ENCODE data around the gene PAM. TPM values are rescaled to one million over a fixed set of nuclear protein-coding genes. Genes with fewer than 3 reads are reported as not detected.

PAM gene
- polyA plus RNA-seq, 1 donor from 2014 or later: 363 TPM

DNA sequence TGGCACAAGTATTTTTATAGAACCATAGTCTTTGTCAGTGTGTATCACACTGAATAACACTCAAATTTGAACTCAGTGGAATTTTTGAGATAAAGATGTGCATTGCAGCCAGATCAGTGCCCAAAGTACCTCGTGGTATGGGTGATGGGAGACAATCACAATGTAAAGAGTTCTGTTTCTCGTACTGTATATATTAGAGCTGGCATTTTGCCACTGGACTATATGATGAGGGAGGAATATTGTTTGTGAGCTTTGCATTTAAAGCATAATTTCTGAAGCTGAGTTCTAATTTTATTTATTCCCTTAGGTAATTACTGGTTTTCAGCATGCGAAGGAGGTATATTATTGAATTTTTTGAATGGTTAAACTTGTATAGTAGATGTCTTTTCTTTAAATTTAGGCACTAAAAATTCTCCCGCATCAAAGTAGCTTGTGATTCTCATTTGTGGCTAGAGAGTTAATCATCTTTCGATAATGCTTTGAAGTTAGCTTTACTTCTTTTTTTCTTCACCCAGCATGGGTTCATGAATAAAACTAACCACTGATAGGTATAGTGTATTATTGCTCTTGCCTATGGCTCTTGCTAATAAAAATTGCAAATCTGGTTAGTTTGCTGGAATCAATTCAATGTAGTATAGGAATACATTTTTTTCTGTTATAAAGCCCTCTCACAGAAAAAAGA, 43.1 kb downstream of the PAM start:
- Histone ChIP-seq H3F3A (ENCODE audit: insufficient read depth, low read length, poor library complexity, severe bottlenecking) (no peaks in the 10 kb centered on the region), H2AFZ (ENCODE audit: low read depth, low read length) (no peak overlapping the region), H3K9ac (ENCODE audit: low read length) (no peak overlapping the region), H3K9me3 (ENCODE audit: low read length) (no peaks in the 10 kb centered on the region), H3K9me2 (ENCODE audit: insufficient read depth, low read length) (no peaks in the 10 kb centered on the region), H3K27me3 (ENCODE audit: insufficient read depth, low read depth, low read length) (no peaks in the 10 kb centered on the region), H4K20me1 (ENCODE audit: insufficient read depth) (no peaks in the 10 kb centered on the region), H3K79me2 (replicated peaks; ENCODE audit: insufficient read depth, low read length) (peaks cover 3% of the 10 kb centered on the region), H3K4me3 (ENCODE audit: low read length) (no peak overlapping the region), H3K4me2 (ENCODE audit: low read length) (no peak overlapping the region), H3K36me3 (ENCODE audit: insufficient read depth, low read length) (no peaks in the 10 kb centered on the region), H3K27ac (ENCODE audit: low read length) (peak overlapping the region; percentile 30)
- TF ChIP-seq POLR2AphosphoS5 (IDR thresholded peaks at IDR 0.05) (no peak), SMC3 (conservative IDR thresholded peaks at IDR 0.05; ENCODE audit: poor library complexity) (no peak)
- TF ChIP-seq, protein P1, sequence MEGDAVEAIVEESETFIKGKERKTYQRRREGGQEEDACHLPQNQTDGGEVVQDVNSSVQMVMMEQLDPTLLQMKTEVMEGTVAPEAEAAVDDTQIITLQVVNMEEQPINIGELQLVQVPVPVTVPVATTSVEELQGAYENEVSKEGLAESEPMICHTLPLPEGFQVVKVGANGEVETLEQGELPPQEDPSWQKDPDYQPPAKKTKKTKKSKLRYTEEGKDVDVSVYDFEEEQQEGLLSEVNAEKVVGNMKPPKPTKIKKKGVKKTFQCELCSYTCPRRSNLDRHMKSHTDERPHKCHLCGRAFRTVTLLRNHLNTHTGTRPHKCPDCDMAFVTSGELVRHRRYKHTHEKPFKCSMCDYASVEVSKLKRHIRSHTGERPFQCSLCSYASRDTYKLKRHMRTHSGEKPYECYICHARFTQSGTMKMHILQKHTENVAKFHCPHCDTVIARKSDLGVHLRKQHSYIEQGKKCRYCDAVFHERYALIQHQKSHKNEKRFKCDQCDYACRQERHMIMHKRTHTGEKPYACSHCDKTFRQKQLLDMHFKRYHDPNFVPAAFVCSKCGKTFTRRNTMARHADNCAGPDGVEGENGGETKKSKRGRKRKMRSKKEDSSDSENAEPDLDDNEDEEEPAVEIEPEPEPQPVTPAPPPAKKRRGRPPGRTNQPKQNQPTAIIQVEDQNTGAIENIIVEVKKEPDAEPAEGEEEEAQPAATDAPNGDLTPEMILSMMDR (IDR thresholded peaks at IDR 0.05; ENCODE audit: poor library complexity, severe bottlenecking): no peak

DNA sequence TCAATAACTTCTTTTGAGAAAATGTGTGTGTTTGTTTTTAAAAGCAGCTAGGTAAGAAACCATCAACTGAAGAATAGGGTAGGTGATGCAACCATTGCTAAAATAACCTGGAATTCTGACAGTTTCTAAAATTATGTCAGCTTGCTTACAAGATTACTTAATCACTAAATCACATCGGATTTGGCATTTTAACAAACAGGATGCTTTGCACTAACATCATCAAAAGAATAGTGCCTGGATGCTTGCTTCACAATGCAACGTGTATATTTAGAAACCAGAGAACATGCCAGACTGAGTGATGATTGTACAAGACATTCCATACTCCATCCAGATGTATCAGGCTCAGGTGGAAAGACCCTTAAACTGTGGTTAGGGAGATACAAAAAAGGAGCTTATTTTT, 43.9 kb downstream of the PAM start:
- H3K4me3 ChIP-seq (ENCODE audit: low read length): no peak overlapping the region
- no peak for TF ChIP-seq TAF1 (IDR thresholded peaks at IDR 0.05; ENCODE audit: low read depth)
- no peak for TF ChIP-seq MXI1 (conservative IDR thresholded peaks at IDR 0.05; ENCODE audit: poor library complexity, severe bottlenecking)
- TF ChIP-seq, protein P1 (IDR thresholded peaks at IDR 0.05; ENCODE audit: poor library complexity, severe bottlenecking): no peak
- TF ChIP-seq, protein P2, sequence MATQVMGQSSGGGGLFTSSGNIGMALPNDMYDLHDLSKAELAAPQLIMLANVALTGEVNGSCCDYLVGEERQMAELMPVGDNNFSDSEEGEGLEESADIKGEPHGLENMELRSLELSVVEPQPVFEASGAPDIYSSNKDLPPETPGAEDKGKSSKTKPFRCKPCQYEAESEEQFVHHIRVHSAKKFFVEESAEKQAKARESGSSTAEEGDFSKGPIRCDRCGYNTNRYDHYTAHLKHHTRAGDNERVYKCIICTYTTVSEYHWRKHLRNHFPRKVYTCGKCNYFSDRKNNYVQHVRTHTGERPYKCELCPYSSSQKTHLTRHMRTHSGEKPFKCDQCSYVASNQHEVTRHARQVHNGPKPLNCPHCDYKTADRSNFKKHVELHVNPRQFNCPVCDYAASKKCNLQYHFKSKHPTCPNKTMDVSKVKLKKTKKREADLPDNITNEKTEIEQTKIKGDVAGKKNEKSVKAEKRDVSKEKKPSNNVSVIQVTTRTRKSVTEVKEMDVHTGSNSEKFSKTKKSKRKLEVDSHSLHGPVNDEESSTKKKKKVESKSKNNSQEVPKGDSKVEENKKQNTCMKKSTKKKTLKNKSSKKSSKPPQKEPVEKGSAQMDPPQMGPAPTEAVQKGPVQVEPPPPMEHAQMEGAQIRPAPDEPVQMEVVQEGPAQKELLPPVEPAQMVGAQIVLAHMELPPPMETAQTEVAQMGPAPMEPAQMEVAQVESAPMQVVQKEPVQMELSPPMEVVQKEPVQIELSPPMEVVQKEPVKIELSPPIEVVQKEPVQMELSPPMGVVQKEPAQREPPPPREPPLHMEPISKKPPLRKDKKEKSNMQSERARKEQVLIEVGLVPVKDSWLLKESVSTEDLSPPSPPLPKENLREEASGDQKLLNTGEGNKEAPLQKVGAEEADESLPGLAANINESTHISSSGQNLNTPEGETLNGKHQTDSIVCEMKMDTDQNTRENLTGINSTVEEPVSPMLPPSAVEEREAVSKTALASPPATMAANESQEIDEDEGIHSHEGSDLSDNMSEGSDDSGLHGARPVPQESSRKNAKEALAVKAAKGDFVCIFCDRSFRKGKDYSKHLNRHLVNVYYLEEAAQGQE (IDR thresholded peaks at IDR 0.05; ENCODE audit: borderline replicate concordance): no peak
- TF ChIP-seq SMC3 (conservative IDR thresholded peaks at IDR 0.05; ENCODE audit: poor library complexity): no peak
- no peak for TF ChIP-seq RAD21 (conservative IDR thresholded peaks at IDR 0.05)
- no peak for TF ChIP-seq POLR2AphosphoS5 (IDR thresholded peaks at IDR 0.05)
- TF ChIP-seq EP300 (conservative IDR thresholded peaks at IDR 0.05; ENCODE audit: poor library complexity, severe bottlenecking): no peak
- TF ChIP-seq EZH2 (IDR thresholded peaks at IDR 0.05; ENCODE audit: borderline replicate concordance, insufficient read depth, low read length, poor library complexity, severe bottlenecking): no peak
- no peak overlapping the region for H3K9ac ChIP-seq (ENCODE audit: low read length)

More for the DNA sequence above, 43.9 kb downstream of the PAM start:
- H3K4me2 ChIP-seq (ENCODE audit: low read length): no peak overlapping the region
- H3K79me2 ChIP-seq (replicated peaks; ENCODE audit: insufficient read depth, low read length): peaks cover 2% of the 10 kb centered on the region
- H3K36me3 ChIP-seq (ENCODE audit: insufficient read depth, low read length): no peaks in the 10 kb centered on the region
- H3F3A ChIP-seq (ENCODE audit: insufficient read depth, low read length, poor library complexity, severe bottlenecking): no peaks in the 10 kb centered on the region
- no peak overlapping the region for H2AFZ ChIP-seq (ENCODE audit: low read depth, low read length)
- no peaks in the 10 kb centered on the region for H3K9me3 ChIP-seq (ENCODE audit: low read length)
- H3K27ac ChIP-seq (ENCODE audit: low read length): peak overlapping the region; percentile 21
- no peaks in the 10 kb centered on the region for H3K9me2 ChIP-seq (ENCODE audit: insufficient read depth, low read length)
- no peaks in the 10 kb centered on the region for H3K27me3 ChIP-seq (ENCODE audit: insufficient read depth, low read depth, low read length)
- no peaks in the 10 kb centered on the region for H4K20me1 ChIP-seq (ENCODE audit: insufficient read depth)

Data from neural cell (in vitro differentiated cells).